Liver (tissue), 2 donors: Measurements from ENCODE around the gene MMP2.

Experiments
- TF ChIP-seq, protein P1 (sequence below): fragments of 150-350 bp; IDR thresholded peaks from 2 replicates; pipeline ENCODE4 v1.5.1; 2017; ENCODE audit warnings: improper control_type of control experiment, low read depth, low read length; ENCODE audit not compliant: missing input control
- TF ChIP-seq, protein P2 (sequence below): IDR thresholded peaks from 2 replicates; pipeline ENCODE4 v1.6.1; 2016; ENCODE audit warnings: antibody characterized with exemption, mild to moderate bottlenecking
- donor health status: healthy.

DNA sequence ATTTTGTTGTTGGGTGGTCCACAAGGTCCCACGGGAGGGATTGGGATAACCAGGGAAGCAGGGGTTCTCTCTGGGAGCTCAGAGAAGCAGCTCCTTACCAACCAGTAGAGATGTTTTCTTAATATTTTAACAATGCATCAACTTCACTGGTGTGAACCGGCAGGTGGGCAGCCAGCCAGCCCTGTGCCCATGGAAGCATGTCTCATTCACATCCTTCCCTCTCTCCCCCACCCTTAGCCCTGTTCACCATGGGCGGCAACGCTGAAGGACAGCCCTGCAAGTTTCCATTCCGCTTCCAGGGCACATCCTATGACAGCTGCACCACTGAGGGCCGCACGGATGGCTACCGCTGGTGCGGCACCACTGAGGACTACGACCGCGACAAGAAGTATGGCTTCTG lies 9.3 kb downstream of the MMP2 start:
- TF ChIP-seq, protein P1, sequence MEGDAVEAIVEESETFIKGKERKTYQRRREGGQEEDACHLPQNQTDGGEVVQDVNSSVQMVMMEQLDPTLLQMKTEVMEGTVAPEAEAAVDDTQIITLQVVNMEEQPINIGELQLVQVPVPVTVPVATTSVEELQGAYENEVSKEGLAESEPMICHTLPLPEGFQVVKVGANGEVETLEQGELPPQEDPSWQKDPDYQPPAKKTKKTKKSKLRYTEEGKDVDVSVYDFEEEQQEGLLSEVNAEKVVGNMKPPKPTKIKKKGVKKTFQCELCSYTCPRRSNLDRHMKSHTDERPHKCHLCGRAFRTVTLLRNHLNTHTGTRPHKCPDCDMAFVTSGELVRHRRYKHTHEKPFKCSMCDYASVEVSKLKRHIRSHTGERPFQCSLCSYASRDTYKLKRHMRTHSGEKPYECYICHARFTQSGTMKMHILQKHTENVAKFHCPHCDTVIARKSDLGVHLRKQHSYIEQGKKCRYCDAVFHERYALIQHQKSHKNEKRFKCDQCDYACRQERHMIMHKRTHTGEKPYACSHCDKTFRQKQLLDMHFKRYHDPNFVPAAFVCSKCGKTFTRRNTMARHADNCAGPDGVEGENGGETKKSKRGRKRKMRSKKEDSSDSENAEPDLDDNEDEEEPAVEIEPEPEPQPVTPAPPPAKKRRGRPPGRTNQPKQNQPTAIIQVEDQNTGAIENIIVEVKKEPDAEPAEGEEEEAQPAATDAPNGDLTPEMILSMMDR = no peak
- TF ChIP-seq, protein P2, sequence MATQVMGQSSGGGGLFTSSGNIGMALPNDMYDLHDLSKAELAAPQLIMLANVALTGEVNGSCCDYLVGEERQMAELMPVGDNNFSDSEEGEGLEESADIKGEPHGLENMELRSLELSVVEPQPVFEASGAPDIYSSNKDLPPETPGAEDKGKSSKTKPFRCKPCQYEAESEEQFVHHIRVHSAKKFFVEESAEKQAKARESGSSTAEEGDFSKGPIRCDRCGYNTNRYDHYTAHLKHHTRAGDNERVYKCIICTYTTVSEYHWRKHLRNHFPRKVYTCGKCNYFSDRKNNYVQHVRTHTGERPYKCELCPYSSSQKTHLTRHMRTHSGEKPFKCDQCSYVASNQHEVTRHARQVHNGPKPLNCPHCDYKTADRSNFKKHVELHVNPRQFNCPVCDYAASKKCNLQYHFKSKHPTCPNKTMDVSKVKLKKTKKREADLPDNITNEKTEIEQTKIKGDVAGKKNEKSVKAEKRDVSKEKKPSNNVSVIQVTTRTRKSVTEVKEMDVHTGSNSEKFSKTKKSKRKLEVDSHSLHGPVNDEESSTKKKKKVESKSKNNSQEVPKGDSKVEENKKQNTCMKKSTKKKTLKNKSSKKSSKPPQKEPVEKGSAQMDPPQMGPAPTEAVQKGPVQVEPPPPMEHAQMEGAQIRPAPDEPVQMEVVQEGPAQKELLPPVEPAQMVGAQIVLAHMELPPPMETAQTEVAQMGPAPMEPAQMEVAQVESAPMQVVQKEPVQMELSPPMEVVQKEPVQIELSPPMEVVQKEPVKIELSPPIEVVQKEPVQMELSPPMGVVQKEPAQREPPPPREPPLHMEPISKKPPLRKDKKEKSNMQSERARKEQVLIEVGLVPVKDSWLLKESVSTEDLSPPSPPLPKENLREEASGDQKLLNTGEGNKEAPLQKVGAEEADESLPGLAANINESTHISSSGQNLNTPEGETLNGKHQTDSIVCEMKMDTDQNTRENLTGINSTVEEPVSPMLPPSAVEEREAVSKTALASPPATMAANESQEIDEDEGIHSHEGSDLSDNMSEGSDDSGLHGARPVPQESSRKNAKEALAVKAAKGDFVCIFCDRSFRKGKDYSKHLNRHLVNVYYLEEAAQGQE = no peak
